K562 (cell line): ENCODE measurements around the gene ANO6. TPM values are rescaled to one million over a fixed set of nuclear protein-coding genes. Genes with fewer than 3 reads are reported as not detected.
A peak's percentile ranks its signal among the peaks of the same experiment; 100 is the strongest.

Experiments used
- ATAC-seq: fragments of 200-7000 bp; cut with Tn5 transposase; 3 replicates; pipeline ENCODE4 v1.9.1; 2020; ENCODE audit warnings: moderate library complexity
- BruUV-seq: library from RNA; stranded (reverse); fragments of 400-500 nt; replicated peaks from 2 replicates; lab custom pipeline; 2021; lab: Mats Ljungman, UMichigan
- CTCF ChIA-PET: fragments of 300-600 bp; formaldehyde crosslinking; extraction: SDS; loops from one replicate; lab custom pipeline; 2021; ENCODE audit warnings: low intra/inter-chr PET ratio; lab: Yijun Ruan, JAX
- POLR2A ChIA-PET: fragments of 300-600, 350-650 bp; sonication (Branson Sonifier 250); formaldehyde crosslinking; extraction: SDS; loops from one replicate; lab custom pipeline; 2021; ENCODE audit warnings: antibody characterized with exemption, inconsistent platforms; lab: Yijun Ruan, JAX
- DNase-seq, 4 experiments: peaks; one replicate each; pipeline versions ENCODE4 v3.0.0 to v3.0.0-alpha.2; 2011 to 2018; ENCODE audit warnings: low spot score in 3 of 4, mixed read lengths in 3 of 4; ENCODE audit errors: extremely low read depth in 1 of 4
- FAIRE-seq: peaks from 2 replicates; lab custom pipeline; 2011; peaks lifted over from hg19 to GRCh38; lab: Jason Lieb, UNC
- H2AFZ ChIP-seq: 2 replicates; pipeline ENCODE4 v1.6.0; 2011; ENCODE audit warnings: low read depth, low read length, control low read depth, inconsistent platforms
- H3K27ac ChIP-seq: fragments of 200-600 bp; 3 replicates; pipeline ENCODE4 v1.8.0; 2011; ENCODE audit warnings: low read depth, mild to moderate bottlenecking, control low read depth, inconsistent platforms, low read length, moderate library complexity, mixed read lengths; ENCODE audit errors: extremely low read depth
- H3K27me3 ChIP-seq, 2 experiments: fragments of 300-600 bp in 1 of 2; 2 replicates in 1 of 2; 3 replicates in 1 of 2; pipeline versions ENCODE4 v1.6.0 to v1.8.0; 2011; ENCODE audit warnings: inconsistent platforms in 2 of 2, low read length in 2 of 2, mild to moderate bottlenecking in 1 of 2, mixed read lengths in 1 of 2, moderate library complexity in 1 of 2; ENCODE audit not compliant: control insufficient read depth in 2 of 2, insufficient read depth in 2 of 2
- H3K36me3 ChIP-seq: fragments of 300-600 bp; 3 replicates; pipeline ENCODE4 v1.8.0; 2011; ENCODE audit warnings: mild to moderate bottlenecking, low read length, inconsistent platforms; ENCODE audit not compliant: control insufficient read depth, insufficient read depth
- H3K4me1 ChIP-seq, 2 experiments: fragments of 200-600 bp in 1 of 2; replicated peaks in 1 of 2; 2 replicates in 1 of 2; 3 replicates in 1 of 2; pipeline versions ENCODE4 v1.5.1 to v1.8.0; 2011; ENCODE audit warnings: inconsistent platforms in 2 of 2, low read length in 2 of 2, mild to moderate bottlenecking in 1 of 2, mixed read lengths in 1 of 2, moderate library complexity in 1 of 2; ENCODE audit not compliant: control insufficient read depth in 2 of 2, insufficient read depth in 2 of 2
- H3K4me2 ChIP-seq: 2 replicates; pipeline ENCODE4 v1.6.1; 2011; ENCODE audit warnings: low read length, control low read depth, inconsistent platforms, mixed read lengths; ENCODE audit not compliant: insufficient read depth
- H3K4me3 ChIP-seq: fragments of 200-600 bp; sonication (generic), shearing (Covaris generic); 2 replicates; pipeline ENCODE4 v1.5.1; 2016; ENCODE audit warnings: control low read depth, inconsistent platforms
- H3K79me2 ChIP-seq: fragments of 200-600 bp; 3 replicates; pipeline ENCODE4 v1.8.0; 2011; ENCODE audit warnings: low read length, inconsistent platforms; ENCODE audit not compliant: control insufficient read depth, insufficient read depth
- H3K9ac ChIP-seq, 2 experiments: 2 replicates each; pipeline versions ENCODE4 v1.6.0 to v1.6.1; 2011; ENCODE audit warnings: low read depth in 2 of 2, low read length in 2 of 2, control low read depth in 1 of 2, inconsistent platforms in 1 of 2, mild to moderate bottlenecking in 1 of 2, mixed read lengths in 1 of 2; ENCODE audit not compliant: insufficient read depth in 1 of 2
- H3K9me1 ChIP-seq: one replicate; pipeline ENCODE4 v1.6.0; 2011; ENCODE audit warnings: inconsistent platforms, mild to moderate bottlenecking, low read length, moderate library complexity; ENCODE audit not compliant: control insufficient read depth, insufficient read depth
- H3K9me3 ChIP-seq: replicated peaks from 2 replicates; pipeline ENCODE4 v1.5.1; 2011; ENCODE audit warnings: low read depth, low read length, inconsistent platforms; ENCODE audit not compliant: control insufficient read depth, insufficient read depth
- H4K20me1 ChIP-seq: replicated peaks from 2 replicates; pipeline ENCODE4 v1.6.1; 2011; ENCODE audit warnings: low read length, inconsistent platforms, mixed read lengths; ENCODE audit not compliant: control insufficient read depth, insufficient read depth
- CHAMP1 ChIP-seq: fragments of 450-650 bp; IDR thresholded peaks from 2 replicates; pipeline ENCODE4 v1.6.1; 2016; ENCODE audit warnings: mild to moderate bottlenecking
- CREB1 ChIP-seq, 2 experiments: sonication (generic) in 1 of 2; formaldehyde crosslinking in 1 of 2; IDR thresholded peaks; 2 replicates each; pipeline versions ENCODE4 v1.6.1 to v1.8.0; 2012 to 2022; ENCODE audit warnings: inconsistent platforms in 1 of 2, mild to moderate bottlenecking in 1 of 2, missing genetic modification reagents in 1 of 2, moderate library complexity in 1 of 2
- HMBOX1 ChIP-seq: sonication (generic); IDR thresholded peaks from 2 replicates; pipeline ENCODE4 v1.6.1; 2016
- RAD21 ChIP-seq, 2 experiments: fragments of 250-450 bp in 1 of 2; fragments of 450-650 bp in 1 of 2; sonication (Bioruptor Pico) in 1 of 2; formaldehyde crosslinking in 1 of 2; IDR thresholded peaks in 1 of 2; conservative IDR thresholded peaks in 1 of 2; 2 replicates each; pipeline versions ENCODE4 v1.4.0 to v1.8.0; 2020 to 2022; ENCODE audit warnings: mild to moderate bottlenecking in 2 of 2, moderate library complexity in 1 of 2
- RBM25 ChIP-seq: fragments of 200-400 bp; formaldehyde crosslinking; IDR thresholded peaks from 2 replicates; pipeline ENCODE4 v1.6.1; 2018; ENCODE audit warnings: low read length, low read depth, moderate library complexity; ENCODE audit not compliant: severe bottlenecking
- STAT5A ChIP-seq: IDR thresholded peaks from 2 replicates; pipeline ENCODE4 v1.6.1; 2012; ENCODE audit warnings: low read length, inconsistent platforms, borderline replicate concordance
- TAL1 ChIP-seq: fragments of 450-650 bp; IDR thresholded peaks from 2 replicates; pipeline ENCODE4 v1.6.1; 2016; ENCODE audit warnings: mild to moderate bottlenecking
- ZNF507 ChIP-seq: conservative IDR thresholded peaks from 2 replicates; pipeline ENCODE4 v1.6.1; 2017; ENCODE audit warnings: missing genetic modification characterization, missing compliant biosample characterization
- ZNF561 ChIP-seq: fragments of 450-650 bp; formaldehyde crosslinking; conservative IDR thresholded peaks from 2 replicates; pipeline ENCODE4 v1.4.0; 2020; ENCODE audit warnings: mild to moderate bottlenecking, moderate library complexity
- WGBS: fragments of 100-300 bp; shearing (Covaris generic); methylation state at CpG from one replicate; pipeline ENCODE4 v1.1.6; 2016; ENCODE audit warnings: low coverage, mixed read lengths; ENCODE audit not compliant: insufficient coverage; ENCODE audit errors: missing lambda C conversion rate; 5-methylcytosine and 5-hydroxymethylcytosine counted together
- in situ Hi-C: fragments of 300-500 bp; cut with MboI; formaldehyde crosslinking; loops from 4 replicates; pipeline ENCODE4 v1.15.0; 2018; ENCODE audit warnings: inconsistent platforms, mixed read lengths
- intact Hi-C: fragments of 100-400 bp; cut with micrococcal nuclease; formaldehyde crosslinking; loops from 2 replicates; pipeline ENCODE4 v1.14.2; 2022
- polyA plus RNA-seq, 8 experiments: library from polyadenylated mRNA; depleted of rRNA in 4 of 8; stranded (reverse) in 5 of 8; unstranded in 3 of 8; fragments of >200 nt; fragmentation: Nextera tagmentation in 2 of 8; fragmentation: Illumina TruSeq in 1 of 8; extraction: Ambion mirVana in 2 of 8; extraction: Trizol in 1 of 8; gene quantifications; 2 replicates each; pipeline versions ENCODE4 v1.2.1 to v1.2.3, GENCODE V29; 2011 to 2014; ENCODE audit warnings: inconsistent platforms in 1 of 8, missing spikeins in 1 of 8
- total RNA-seq, 7 experiments: library from RNA; depleted of rRNA in 6 of 7; stranded (reverse); fragments of >200 nt in 6 of 7; fragmentation: Illumina TruSeq in 2 of 7; extraction: Trizol in 2 of 7; gene quantifications; 2 replicates each; pipeline versions ENCODE4 v1.2.1 to v1.2.3, GENCODE V29; 2011 to 2021; ENCODE audit warnings: low replicate concordance in 1 of 7

ANO6 gene
- total and polyA plus RNA-seq, 9 of the 15 experiments (the other 6 are each of a cell fraction or from before 2014, with no cell fraction given), result 3.5 to 24.7 (median 20.3) TPM

- TF ChIP-seq ZNF561 (CRISPR knock-in tag), result no peak
- TF ChIP-seq CREB1 (IDR thresholded peaks at IDR 0.05), result no peak
- no peak for TF ChIP-seq CREB1 (CRISPR knock-in tag; IDR thresholded peaks at IDR 0.05)
- TF ChIP-seq ZNF507 (tag), result no peak
- TF ChIP-seq TAL1, result no peak
- TF ChIP-seq RAD21 (CRISPR knock-in tag; conservative IDR thresholded peaks at IDR 0.05 in 1 of 2, IDR thresholded peaks at IDR 0.05 in 1 of 2), result peak; percentile 59 to 65
- TF ChIP-seq HMBOX1, result no peak
- TF ChIP-seq CHAMP1, result no peak
Observed at GRCh38 chr12:45388545-45388944, 172.7 kb downstream of the ANO6 start (continued).

GRCh38 chr12:45389426-45389825, 173.5 kb downstream of the ANO6 start:
- no peaks in the 10 kb centered on the region for H3K9me3 ChIP-seq
- H3K9ac ChIP-seq, result no peak overlapping the region
- no TSS peak for BruUV-seq
- CTCF ChIA-PET, result interaction anchor here (0.9 kb wide), 1 partner anchor 219 kb away, joined by 3 read pairs; no protein-coding TSS in a partner anchor
- H2AFZ ChIP-seq, result no peak overlapping the region
- POLR2A ChIA-PET, result interaction anchor here (0.7 kb wide), 1 partner anchor 1674 kb away, joined by 3 read pairs; no protein-coding TSS in a partner anchor
- ATAC-seq (no peak), DNase-seq (no peak)
- no peaks in the 10 kb centered on the region for H4K20me1 ChIP-seq
- TF ChIP-seq STAT5A, result no peak
- peak; percentile 44 for TF ChIP-seq RBM25
- TF ChIP-seq, all 486 proteins: peak for 1
- Histone ChIP-seq H3K4me2 (no peak overlapping the region), H3K9me1 (no peaks in the 10 kb centered on the region), H3K27me3 (no peaks in the 10 kb centered on the region), H3K36me3 (peaks cover 13% of the 10 kb centered on the region; the same call in 2 of the 3 replicates), H3K4me3 (no peak overlapping the region), H3K79me2 (no peaks in the 10 kb centered on the region), H3K4me1 (no peaks in the 10 kb centered on the region), H3K27ac (no peak overlapping the region)
- intact Hi-C loops (loop anchor here (5.0 kb wide), 1 partner anchor 217 kb away; no protein-coding TSS in a partner anchor), in situ Hi-C loops (no loop called here)
- 84% methylated on average over 3 of the region's 3 CpGs for WGBS
- no peak for FAIRE-seq
